HG03066 (cell line): ENCODE measurements around the gene BYSL.

Source experiments
- ATAC-seq: cut with Tn5 transposase; IDR thresholded peaks from one replicate; pipeline ENCODE4 v1.9.1; 2021; ENCODE audit warnings: low read depth; ENCODE audit not compliant: unreplicated experiment

The BYSL gene

DNA sequence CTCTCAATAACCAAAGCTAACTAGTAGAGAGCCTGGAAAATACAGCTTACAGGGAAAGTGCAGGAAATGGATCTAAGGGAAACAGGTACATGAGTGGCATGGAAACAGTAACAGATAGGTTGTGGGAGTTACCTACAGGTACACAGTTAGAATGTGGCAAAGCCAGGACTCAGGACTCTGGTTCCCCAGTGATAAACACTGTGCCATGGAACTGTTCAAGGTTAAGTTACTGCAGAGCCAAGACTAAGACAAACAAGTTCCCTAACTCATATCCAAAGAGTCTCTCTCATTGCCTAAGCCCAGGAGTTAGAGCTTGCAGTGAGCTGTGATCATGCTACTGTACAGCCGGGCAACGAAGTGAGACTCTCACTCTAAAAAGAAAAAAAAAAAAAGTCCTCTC is 7.0 kb upstream of the BYSL start:
- no peak for ATAC-seq

DNA sequence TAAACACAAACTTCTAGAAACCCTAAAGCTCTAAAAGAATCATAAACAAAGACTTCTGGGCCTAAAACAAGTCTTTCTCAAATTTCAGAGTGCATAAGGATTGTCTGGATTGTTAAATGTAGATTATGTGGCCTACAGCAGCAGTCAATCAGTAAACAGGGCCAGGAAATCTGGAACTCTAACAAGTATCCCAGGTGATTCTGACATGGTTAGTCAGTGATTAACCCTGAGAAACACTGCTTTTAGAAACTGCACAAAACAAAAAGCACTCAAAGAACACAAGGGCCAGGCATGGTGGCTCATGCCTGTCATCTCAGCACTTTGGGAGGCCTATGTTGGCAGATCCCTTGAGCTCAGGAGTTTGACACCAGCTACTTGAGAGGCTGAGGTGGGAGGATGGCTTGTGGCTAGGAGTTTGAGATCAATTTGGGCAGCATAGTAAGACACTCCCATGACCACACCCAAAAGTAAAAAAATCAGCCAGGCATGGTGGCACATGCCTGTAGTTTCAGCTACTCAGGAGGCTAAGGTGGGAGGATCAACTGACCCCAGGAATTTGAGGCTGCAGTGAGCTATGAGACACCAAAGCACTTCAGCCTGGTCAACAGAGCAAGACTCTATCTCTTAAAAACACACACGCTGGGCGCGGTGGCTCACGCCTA is 6.3 kb upstream of the BYSL start:
- ATAC-seq, result no peak

DNA sequence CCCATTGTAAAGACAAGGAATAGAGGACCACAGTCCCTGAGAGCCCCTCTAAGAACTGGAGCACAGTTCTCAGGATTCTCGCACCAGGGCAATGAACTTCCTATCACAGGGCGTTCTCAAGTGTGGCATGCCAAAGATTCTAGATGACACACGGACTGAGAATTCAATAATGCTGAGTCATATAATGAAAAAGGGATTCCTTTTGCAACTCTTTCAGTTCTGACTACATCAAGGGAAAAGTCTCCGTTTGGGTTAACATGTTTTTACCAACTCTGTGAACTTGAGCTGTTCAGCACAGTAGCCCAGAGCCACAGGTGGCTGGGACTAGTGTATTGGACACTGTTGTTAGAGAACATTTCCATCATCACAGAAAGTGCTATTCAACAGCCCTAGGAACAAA is 3.8 kb upstream of the BYSL start:
- ATAC-seq, result no peak

DNA sequence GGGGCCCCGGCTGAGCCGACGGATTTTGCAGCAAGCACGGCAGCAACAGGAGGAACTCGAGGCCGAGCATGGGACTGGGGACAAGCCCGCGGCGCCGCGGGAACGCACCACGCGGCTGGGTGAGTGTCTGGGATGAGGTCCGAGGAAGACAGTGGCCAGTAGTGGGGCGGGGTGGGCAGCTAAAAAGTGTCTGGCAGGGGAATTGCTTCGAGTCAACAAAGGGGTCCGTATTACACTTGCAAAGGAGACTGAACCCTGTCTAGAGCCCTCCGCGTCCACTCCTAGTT is 356 bp downstream of the BYSL start:
- ATAC-seq, result no peak

DNA sequence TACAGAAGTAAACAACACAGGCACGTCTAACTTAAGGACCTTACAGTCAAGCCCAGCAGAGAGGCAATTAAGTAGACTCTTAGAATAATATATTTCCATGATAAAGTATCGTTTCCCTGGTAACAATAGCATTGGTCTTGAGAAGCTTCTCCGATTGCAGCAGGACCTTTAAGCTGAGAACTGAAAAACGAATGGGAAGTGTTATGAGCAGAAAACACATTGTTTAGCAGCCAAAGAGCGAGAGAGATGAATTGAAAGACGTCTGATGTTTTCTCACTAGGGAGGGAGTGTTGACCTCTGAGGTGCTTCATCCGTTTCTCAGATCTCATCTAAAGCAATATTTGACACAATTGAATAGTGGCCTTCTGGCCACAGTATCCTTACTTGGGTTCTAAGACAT is 855 bp downstream of the BYSL start:
- no peak for ATAC-seq

DNA sequence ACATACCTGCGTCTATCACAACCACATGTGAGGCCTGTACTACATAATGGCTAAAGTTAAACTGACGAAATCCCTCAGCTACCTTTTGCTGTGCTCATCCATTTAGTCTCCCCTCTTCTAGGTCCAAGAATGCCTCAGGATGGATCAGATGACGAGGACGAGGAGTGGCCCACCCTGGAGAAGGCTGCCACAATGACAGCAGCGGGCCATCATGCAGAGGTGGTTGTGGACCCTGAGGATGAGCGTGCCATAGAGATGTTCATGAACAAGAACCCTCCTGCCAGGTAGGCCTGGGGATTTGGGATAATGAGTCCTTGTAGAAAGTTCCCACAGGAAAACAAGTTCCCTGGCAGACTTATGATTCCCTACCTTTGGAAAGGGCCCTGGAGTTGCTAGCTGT is 6.0 kb downstream of the BYSL start:
- ATAC-seq, result no peak

DNA sequence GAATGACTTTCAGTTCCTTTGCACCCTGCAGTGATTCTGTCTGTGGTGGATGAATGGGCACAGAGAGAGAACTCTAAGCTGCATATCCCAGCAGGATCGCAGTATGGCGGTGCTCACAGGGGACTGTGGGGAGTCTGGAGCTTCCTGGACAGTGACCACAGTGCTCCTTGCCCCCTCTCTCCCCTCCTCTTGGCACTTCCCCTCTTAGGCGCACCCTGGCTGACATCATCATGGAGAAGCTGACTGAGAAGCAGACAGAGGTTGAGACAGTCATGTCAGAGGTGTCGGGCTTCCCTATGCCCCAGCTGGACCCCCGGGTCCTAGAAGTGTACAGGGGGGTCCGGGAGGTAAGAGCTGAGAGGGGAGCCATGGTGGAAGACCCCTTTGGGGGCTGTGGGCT is 8.6 kb downstream of the BYSL start:
- no peak for ATAC-seq

DNA sequence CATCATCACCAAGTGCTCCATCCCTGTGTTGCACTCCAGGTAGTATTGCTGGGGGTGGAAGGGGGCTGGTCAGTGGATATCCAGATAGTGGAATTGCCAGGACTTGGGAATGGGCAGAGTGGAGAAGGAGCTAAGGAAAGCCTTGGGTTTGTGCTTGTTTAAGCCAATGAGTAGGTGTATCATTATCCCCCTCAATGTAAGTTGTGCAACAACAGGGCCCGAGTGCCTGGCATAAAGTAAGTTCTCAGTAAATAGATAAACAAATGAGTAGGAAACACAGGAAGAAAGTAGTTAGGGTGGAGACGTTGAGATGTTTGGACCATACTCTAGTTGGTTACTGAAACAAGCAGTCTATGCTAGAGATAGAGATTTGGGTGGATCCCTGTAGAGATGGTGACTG is 10.5 kb downstream of the BYSL start:
- no peak for ATAC-seq

DNA sequence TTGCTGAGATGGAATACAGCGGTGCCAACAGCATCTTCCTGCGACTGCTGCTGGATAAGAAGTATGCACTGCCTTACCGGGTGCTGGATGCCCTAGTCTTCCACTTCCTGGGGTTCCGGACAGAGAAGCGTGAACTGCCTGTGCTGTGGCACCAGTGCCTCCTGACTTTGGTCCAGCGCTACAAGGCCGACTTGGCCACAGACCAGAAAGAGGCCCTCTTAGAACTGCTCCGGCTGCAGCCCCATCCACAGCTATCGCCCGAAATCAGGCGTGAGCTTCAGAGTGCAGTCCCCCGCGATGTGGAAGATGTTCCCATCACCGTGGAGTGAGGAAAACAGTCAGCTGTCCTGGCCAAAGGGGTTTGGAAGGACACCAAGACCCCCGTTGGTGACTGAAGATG is 11.1 kb downstream of the BYSL start:
- ATAC-seq, result no peak

DNA sequence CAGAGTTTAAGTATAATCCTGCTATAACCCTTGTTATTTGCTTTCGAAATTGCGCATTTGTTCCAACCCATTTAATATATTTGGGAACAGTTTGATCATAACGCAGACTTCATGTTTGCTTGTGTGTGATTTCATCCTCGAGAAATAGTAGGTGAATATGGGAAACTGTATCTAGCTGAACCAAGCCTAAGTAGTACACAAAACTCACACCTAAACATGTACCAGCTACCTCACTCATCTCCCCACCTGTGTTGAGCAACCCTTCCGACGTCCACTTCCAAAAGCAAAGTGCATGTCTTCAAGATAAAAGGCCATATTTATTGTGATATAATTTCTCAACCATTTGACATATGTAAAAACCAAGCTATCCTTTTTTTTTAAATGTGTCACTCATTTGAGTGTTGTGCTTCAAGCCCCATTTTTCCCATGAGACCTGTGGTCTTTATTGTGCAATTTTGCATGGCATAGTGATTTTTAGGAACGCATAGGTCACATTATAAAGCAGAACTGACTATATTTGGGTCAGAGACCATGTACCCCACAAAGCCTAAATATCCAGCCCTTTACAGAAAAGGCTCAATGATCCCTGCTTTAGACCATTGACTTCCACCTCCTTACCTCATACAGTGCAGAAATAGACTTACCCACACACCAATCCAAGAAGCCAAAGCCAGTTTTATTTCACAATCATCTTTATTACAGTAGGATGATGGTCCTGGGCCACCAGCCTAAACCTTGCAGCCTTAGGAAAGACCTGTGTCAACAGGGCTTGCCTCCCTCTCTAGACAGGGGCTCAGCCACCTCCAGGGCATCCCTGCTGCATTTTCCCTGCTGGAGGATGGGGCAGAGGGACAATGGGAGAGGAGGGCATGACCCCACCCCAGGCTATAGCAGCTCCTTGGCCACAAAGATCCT is 13.2 kb downstream of the BYSL start:
- no peak for ATAC-seq

DNA sequence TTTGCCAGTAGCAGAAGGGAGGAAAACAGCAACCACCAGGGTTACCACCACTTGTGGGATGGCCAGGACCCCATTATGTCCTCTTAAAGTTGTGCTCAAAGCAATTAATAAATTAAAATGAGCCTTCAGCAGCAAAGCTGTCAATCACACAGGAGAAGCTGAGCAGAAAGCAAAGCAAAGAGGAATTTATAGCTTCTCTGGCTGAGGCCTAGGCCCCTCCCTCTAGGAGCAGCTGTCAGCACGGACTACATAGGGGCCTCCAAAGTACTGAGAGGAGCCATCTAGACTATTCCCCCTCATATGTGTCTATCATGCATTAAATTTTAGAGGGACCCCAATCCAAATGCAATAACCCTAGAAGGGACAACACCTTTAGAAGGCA is 13.9 kb downstream of the BYSL start:
- ATAC-seq, result no peak

DNA sequence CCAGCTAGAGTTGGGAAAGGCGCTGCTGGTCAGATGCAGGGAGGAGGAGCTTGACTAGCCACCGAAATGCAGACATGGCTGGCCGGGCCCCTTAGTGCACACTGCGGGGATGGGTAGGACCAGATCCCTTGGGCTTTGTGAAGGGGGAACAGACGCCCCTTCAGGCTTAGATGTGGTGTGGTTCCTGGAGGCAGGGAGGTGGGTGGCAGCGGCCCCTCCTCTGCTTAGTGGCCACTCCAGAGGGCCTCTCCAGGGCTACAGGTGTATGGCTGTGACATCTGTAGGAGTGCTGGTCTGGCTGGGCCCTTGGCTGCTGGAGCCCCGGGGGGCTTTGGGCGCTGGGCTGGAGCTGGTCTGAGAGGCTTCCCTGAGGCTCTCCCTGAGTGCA is 14.4 kb downstream of the BYSL start:
- ATAC-seq, result no peak

DNA sequence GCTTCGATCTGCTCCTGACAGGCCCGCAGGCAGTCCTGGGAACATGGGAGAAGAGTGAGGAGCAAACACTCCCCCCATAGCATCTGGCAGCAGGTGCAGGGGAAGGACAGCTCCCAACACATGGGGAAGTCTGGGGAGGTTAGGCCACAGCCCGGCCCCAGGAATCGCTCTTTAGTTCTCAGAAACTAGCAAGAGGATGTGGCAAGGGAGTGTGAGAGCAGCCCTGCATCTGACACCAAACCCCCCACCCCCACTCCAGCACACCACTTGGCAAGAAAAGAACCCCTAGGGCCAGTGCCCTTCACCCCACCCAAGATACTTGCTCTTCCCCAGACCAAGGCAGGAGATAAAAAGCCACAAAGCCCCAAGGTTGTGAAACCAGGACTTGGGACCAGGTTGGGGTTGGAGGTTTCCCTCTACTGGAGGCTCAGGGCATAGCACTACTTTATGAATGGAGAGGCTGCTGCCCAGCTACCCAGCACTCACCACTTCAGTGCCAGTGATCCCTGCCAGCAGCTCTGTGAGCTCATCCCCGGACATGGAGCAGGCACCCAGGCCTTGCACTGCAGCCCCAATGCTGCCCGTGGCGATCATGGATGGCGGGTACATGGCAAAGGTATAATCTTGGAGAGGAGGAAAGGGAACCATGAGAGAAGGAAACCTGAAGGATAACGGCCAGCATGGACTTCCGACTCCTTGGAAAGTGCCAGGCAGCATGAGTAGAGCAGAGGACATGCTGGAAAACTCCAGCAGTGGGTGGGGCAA is 15.0 kb downstream of the BYSL start:
- peak; percentile 41 for ATAC-seq

DNA sequence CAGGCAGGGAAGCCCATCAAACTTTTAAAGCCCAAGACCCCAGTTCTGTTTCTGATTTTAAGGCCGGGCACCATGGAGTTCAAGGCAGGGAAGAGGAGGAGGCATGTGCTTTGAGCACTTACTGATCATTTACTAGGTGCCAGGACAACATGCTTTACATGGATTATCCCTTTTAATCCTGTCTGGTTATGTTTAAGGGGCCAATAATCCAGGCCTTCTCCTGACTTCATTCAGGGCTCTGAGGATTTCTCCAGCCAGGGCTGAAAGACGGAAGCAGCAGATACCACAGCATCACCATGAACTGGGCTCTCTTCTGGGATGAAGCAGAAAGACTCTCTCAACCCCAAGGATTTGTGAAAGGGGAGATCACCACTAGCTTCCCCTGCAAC is 16.2 kb downstream of the BYSL start:
- no peak for ATAC-seq

DNA sequence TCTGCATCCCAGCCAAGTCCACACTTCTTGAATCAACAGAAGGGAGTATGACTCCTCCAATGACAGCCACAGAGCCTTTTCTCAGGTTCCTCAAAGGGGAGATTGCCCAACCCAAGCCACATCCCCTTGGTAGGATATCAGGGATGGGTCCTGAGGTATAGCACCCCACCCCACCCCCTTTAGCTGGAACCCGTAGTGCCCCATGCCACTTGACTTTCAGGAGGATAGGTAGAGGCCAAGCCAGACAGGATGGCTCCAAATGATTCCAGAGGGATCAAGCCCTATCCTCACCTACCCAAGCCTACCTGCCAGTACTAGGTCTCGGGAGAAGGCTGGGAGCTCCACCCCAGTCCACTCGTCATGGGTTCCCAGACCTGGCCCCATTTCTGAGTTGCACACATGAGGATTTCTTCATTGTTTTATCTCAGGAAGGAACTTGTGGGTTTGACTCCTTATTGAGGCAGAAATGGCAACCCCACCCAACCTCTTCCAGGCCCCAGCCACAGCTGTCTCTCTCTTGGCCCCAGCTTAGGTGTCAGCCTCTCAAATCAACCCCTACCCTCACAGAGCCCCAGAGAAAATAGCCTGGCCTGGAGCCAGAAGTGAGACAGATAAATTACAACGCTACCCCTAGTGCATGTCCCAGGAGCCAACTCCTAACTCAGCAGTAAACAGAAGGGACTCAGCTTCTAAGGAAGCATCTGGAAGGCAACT is 16.7 kb downstream of the BYSL start:
- no peak for ATAC-seq

DNA sequence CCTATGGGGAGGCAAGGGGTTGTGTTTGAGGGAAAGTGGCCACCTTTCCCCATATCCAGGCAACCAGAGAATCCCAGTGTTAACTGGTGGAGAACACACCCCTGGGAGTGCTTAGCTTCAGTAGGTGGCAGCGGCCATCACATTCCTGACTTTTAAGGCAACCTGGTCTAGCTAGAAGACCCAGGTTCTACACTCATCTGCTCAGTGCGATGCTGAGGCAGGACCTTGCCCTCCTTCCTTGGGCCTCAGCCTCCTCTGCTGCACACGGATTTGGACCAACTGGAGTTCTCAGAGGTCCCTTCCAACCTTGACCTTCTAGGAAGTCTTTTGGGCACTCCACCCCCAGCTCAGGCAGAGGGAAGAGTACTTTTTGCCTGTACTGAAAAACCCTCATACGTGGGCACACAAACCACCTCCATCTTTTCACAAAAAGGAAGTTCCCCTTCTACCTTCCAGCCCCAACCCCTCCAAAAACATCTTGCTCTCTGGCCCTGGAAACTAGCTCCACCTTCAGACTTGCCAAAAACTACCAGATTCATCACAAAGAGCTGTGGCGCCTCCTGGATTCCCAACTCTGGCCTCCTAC is 17.4 kb downstream of the BYSL start:
- ATAC-seq, result no peak

DNA sequence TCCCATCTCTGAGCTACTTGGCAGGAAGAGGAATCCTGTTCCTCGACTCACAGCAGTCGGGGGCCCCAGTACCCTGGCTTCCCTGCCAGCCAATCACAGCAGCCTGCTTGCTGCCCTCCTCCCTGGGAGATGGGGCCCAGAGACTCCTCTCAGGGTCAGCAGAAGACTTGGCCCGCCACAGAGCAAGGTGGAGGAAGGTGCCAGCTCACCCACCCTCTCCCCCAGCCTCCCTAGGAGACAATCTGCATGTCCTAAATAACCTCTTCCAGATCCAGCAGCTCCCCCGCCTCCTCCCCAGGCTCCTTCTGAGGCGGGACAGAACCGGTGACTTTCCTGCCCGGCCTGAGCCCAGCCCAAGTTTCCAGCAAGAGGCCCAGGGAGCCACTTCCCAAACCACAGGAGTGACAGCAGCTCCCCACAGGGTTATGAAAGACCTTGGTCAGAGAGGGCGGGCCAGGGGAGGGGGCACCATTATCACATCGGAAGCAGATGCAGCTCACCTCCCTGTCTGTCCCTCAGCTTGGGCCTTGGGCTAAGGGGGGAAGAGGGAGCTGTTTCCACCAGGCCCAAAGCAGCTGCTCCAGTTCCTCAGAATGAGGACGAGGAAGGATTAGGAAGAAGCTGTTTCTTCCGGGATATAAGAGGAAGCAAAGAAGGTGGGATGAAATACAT is 18.0 kb downstream of the BYSL start:
- ATAC-seq, result no peak

DNA sequence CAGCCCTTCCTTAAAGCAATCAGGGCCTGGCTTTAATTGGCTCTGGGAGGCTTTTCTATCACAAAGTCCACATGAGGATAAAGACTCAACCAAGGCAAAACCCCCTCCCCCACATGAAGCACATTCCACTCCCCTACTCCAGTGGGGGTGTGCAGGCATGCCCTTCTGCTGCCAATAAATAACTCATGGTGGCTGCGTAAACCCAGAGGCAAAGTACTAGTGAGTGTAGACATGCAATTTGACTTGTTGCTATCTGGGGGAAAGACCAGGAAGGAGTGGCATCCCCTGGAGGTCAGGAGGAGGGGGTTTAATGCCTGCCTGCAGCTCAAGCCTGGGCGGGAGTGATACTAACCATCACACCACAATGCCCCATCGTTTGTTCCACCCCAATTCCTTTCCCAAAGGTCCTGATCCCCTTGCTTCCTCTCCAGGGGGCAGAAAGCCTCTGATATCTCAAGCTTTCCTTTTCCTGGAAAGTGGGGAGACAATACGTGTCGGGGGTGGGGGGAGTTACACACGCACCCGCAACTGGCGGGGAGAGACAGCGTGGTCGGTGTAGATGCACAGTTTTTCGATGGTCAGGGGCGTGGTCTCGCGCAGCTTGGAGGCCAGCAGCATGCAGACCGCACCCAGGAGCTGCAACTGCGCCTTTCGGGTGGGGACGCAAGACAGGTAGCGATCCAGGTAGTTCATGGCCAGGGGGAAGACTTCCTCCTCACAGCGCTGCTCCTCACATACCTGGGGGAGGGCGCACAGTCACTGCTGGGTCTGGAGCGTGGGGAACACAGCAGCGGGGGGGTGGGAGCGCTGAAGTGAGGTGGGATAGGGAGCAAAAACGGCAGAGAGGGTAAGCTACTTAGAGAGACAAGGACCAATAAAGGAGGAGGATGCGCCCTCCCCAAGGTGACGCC is 18.8 kb downstream of the BYSL start:
- no peak for ATAC-seq

DNA sequence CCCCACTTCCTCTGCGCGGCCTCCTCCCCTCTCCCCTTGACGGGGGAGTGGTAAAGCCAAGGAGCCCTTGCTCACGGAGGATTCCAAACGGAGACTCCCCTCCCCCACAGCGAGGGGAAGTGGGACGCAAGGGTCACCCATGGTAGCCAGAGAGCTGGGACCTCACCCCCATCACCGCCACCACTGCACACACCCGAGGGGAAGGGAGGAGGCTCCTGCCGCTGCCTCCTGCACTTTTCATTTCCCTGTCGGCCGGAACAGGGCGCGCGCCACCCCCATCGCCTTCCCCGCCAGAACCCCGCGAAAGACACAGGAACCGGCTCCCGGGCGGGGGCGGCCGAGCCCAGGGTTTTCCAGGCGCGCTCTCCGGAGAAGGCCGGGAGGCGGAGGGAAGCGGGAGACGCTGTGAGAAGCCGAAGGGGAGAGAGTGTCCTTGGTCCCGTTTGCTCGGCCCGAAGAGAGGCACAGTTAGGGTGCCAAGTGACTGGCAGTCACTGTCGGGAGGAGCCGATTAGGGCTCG is 19.5 kb downstream of the BYSL start:
- no peak for ATAC-seq
